BE2C (cell line): Measurements from ENCODE around the gene UBE2G1.
"Not testable (repeated sequence)": the region's sequence is repeated elsewhere in the genome, so short reads cannot be mapped to it uniquely, and the experiment has no call there.

ENCODE experiments used
- DNase-seq: peaks from one replicate; pipeline ENCODE4 v3.0.0-alpha.2; 2020
- H3K27me3 ChIP-seq: fragments of 250-450 bp; sonication (Bioruptor Pico); 2 replicates; pipeline ENCODE4 v1.5.1; 2020; ENCODE audit warnings: mild to moderate bottlenecking
- H3K36me3 ChIP-seq: fragments of 250-450 bp; sonication (Bioruptor Pico); 2 replicates; pipeline ENCODE4 v1.5.1; 2020; ENCODE audit warnings: mild to moderate bottlenecking
- H3K4me1 ChIP-seq: fragments of 250-450 bp; sonication (Bioruptor Pico); 2 replicates; pipeline ENCODE4 v1.5.1; 2020
- H3K4me3 ChIP-seq: 2 replicates; pipeline ENCODE4 v1.5.1; 2011; ENCODE audit warnings: low read depth, low read length
- H3K9me3 ChIP-seq: fragments of 250-450 bp; sonication (Bioruptor Pico); 2 replicates; pipeline ENCODE4 v1.5.1; 2020
- TF ChIP-seq, protein P1 (sequence below): IDR thresholded peaks from 2 replicates; pipeline ENCODE4 v1.5.1; 2012; ENCODE audit warnings: mild to moderate bottlenecking, low read depth, low read length

UBE2G1 gene

DNA sequence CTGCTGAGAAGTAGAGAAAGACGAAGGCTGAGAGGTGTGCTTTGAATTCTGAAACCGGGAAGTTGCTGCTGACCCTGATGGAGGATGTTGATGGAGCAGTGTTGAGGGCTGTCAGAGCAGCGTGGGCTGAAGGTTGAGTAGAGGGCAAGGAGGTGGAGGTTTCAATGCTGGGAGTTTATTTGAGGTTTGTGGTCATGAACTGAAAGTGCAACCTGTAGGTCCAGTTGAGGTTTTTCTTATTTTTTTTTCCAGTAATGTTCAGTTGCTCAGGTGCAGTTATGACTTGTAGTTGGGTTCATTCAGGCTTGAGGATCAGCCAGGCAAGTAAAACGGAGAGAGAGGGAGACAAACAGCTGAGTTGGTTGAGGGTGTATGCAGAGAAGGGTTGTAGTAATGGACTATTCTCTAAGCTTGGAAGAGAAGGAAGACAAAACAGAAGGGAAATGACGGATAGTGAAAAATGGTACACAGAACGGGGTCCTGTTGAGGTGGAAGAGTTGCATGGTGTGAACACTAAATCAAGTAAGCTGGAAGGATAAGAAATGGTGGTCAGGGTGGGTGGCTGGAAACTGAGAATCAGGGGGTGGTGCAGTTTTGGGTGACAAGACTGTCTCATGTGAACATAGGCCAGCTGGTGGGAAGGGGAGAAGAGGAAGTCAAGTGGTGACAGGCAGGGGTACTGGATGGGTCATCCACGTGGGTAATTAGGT, 8.7 kb upstream of the UBE2G1 start:
- Histone ChIP-seq H3K4me3 (no peak overlapping the region), H3K36me3 (no peaks in the 10 kb centered on the region), H3K9me3 (no peaks in the 10 kb centered on the region), H3K27me3 (no peaks in the 10 kb centered on the region), H3K4me1 (no peaks in the 10 kb centered on the region)
- DNase-seq, result no peak
- TF ChIP-seq, protein P1, sequence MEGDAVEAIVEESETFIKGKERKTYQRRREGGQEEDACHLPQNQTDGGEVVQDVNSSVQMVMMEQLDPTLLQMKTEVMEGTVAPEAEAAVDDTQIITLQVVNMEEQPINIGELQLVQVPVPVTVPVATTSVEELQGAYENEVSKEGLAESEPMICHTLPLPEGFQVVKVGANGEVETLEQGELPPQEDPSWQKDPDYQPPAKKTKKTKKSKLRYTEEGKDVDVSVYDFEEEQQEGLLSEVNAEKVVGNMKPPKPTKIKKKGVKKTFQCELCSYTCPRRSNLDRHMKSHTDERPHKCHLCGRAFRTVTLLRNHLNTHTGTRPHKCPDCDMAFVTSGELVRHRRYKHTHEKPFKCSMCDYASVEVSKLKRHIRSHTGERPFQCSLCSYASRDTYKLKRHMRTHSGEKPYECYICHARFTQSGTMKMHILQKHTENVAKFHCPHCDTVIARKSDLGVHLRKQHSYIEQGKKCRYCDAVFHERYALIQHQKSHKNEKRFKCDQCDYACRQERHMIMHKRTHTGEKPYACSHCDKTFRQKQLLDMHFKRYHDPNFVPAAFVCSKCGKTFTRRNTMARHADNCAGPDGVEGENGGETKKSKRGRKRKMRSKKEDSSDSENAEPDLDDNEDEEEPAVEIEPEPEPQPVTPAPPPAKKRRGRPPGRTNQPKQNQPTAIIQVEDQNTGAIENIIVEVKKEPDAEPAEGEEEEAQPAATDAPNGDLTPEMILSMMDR, result no peak

DNA sequence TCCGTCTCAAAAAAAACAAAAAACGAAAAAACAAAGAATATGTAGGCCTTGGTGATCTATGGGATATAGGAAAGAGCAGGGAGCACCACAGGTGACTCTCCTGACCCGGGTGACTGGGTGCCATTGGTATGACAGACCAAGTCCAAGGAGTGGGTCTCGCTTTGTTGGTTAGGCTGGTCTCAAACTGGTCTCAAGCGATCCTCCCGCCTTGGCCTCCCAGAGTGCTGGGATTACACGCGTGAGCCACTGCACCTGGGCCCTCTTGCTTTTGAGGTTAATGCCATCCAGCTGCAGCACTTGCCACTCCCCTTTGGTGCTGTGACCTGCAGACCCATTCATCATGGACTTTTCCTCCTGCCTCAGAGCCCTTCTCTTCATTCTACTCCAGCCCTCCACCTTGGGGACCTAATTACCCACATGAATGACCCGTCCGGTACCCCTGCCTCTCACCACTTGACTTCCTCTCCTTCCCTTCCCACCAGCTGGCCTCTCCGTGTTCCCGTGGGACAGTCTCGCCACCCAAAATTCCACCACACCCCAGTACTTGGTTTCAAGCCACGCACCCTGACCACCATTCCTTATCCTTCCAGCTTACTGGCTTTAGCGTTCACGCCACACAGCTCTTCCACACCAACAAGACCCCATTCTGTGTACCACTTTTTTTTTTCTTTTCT, 3.2 kb upstream of the UBE2G1 start:
- Histone ChIP-seq H3K9me3 (no peaks in the 10 kb centered on the region), H3K4me3 (no peak overlapping the region), H3K36me3 (peaks cover 5% of the 10 kb centered on the region), H3K27me3 (no peaks in the 10 kb centered on the region), H3K4me1 (no peaks in the 10 kb centered on the region)
- no peak for DNase-seq
- TF ChIP-seq, protein P1, result no peak

DNA sequence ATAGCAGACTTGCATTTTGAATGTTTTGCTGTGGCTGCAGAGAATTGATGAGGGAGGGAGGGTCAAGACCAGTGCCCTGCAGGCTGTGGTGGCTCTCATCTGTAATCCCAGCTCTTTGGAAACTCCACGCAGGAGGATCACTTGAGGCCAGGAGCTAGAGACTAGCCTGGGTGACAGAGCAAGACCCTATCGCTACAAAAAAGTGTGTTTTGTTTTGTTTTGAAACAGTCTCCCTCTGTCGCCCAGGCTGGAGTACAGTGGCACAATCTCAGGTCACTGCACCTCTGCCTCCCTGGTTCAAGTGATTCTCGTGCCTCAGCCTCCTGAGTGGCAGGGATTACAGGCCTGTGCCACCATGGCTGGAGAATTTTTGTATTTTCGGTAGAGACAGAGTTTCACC, 1.9 kb upstream of the UBE2G1 start:
- Histone ChIP-seq H3K4me3 (no peak overlapping the region), H3K4me1 (no peaks in the 10 kb centered on the region), H3K36me3 (peaks cover 5% of the 10 kb centered on the region), H3K9me3 (no peaks in the 10 kb centered on the region), H3K27me3 (no peaks in the 10 kb centered on the region)
- TF ChIP-seq, protein P1, result no peak
- no peak for DNase-seq

DNA sequence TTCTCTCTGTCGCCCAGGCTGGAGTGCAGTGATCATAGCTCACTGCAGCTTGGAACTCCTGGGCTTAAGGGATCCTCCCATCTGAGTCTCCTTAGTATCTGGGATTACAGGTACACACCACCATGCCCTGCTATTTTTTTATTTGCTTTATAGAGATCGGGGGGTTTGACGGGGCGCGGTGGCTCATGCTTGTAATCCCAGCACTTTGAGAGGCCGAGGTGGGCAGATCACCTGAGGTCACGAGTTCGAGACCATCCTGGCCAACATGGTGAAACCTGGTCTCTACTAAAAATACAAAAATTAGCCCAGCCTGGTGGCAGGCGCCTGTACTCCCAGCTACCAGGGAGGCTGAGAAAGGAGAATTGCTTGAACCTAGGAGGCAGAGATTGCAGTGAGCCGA, 702 bp upstream of the UBE2G1 start:
- H3K9me3 ChIP-seq, H3K36me3 ChIP-seq, DNase-seq, H3K27me3 ChIP-seq, H3K4me1 ChIP-seq: not testable (repeated sequence)
- peak overlapping the region; percentile 21; the same call in 1 of the 2 replicates for H3K4me3 ChIP-seq

DNA sequence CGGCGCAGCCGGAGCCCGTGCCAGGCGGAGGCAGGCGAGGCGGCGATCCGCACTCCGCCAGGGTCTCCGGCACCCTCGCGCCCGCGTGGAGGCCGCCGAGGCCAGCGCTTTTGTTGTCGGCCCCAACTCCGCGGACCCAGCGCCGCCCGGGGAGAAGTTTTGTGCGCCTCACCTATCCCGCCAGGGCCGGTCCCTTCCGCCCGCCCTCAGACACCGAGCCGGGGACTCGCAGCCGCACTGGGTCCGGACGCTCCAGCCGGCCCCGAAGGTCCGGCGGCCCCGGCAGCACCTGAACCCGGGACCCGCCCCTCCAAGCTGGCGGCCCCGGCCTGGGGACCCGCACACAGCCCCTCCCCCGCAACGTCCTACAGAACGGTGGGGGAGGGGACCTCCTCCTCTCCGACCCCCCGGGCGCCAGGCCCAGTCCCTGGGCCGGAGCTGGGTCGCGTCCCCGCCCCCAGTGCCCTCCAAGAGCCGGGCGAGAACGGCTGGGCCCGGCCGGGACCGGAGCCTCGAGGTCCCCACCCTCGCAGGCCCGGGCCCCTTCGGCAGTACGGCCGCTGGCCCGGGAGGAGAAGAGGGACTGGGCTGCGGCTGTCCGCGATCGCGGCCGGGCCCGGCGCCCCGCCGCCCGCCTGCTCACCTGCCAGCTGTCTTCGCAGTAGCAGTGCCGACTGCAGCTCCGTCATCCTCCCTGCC, 698 bp downstream of the UBE2G1 start:
- TF ChIP-seq, protein P1, result no peak
- DNase-seq, result peak; percentile 48
- no peaks in the 10 kb centered on the region for H3K9me3 ChIP-seq

DNA sequence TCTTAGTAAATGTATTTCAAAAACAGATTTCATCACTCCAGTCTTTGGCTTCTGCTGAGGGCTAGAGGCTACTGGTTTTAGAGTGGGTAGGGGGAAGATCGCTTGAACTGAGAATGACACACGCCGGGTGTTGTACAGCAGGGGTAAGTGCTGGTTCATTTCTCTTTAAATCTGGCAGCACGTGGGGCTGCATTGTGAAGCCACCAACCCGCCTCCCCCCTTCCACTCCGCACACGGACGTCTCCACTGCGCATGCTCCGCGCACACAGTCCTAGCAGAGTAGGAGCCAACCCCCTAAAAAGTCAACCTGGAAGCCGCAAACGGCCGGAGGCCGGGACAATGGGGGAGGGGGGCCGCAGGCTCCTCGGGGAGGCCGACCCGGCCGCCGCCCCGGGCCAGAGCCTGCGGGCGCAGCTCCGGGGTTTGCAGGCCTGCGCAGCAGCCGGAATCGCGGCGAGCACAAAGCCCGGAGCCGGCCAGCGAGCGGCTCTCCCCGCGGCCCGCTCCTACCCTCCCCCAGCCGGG, 1.3 kb downstream of the UBE2G1 start:
- Histone ChIP-seq H3K4me1 (no peaks in the 10 kb centered on the region), H3K27me3 (no peaks in the 10 kb centered on the region), H3K9me3 (no peaks in the 10 kb centered on the region), H3K36me3 (peaks cover 5% of the 10 kb centered on the region), H3K4me3 (peak overlapping the region; percentile 68)
- DNase-seq, result peak; percentile 83
- TF ChIP-seq, protein P1, result no peak

More for the DNA sequence above, 698 bp downstream of the UBE2G1 start:
- no peaks in the 10 kb centered on the region for H3K4me1 ChIP-seq
- peak overlapping the region; percentile 68 for H3K4me3 ChIP-seq
- peaks cover 5% of the 10 kb centered on the region for H3K36me3 ChIP-seq
- no peaks in the 10 kb centered on the region for H3K27me3 ChIP-seq
